Gastroesophageal sphincter (tissue), 3 donors: ENCODE data around the gene FBXO5.

Experiments
- POLR2AphosphoS5 ChIP-seq: sonication (generic); formaldehyde crosslinking; IDR thresholded peaks from one replicate; pipeline ENCODE4 v1.6.1; 2017; ENCODE audit warnings: antibody characterized with exemption
- TF ChIP-seq, protein P1 (sequence below), 4 experiments: fragments of 200-600 bp in 2 of 4; fragments of 450-650 bp in 2 of 4; sonication (generic) in 1 of 4; IDR thresholded peaks; one replicate each; pipeline ENCODE4 v1.5.1; 2017 to 2019; ENCODE audit warnings: antibody characterized with exemption in 4 of 4, mild to moderate bottlenecking in 2 of 4, moderate library complexity in 2 of 4

- no peak for TF ChIP-seq POLR2AphosphoS5
- TF ChIP-seq, protein P1, sequence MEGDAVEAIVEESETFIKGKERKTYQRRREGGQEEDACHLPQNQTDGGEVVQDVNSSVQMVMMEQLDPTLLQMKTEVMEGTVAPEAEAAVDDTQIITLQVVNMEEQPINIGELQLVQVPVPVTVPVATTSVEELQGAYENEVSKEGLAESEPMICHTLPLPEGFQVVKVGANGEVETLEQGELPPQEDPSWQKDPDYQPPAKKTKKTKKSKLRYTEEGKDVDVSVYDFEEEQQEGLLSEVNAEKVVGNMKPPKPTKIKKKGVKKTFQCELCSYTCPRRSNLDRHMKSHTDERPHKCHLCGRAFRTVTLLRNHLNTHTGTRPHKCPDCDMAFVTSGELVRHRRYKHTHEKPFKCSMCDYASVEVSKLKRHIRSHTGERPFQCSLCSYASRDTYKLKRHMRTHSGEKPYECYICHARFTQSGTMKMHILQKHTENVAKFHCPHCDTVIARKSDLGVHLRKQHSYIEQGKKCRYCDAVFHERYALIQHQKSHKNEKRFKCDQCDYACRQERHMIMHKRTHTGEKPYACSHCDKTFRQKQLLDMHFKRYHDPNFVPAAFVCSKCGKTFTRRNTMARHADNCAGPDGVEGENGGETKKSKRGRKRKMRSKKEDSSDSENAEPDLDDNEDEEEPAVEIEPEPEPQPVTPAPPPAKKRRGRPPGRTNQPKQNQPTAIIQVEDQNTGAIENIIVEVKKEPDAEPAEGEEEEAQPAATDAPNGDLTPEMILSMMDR (IDR thresholded peaks at IDR 0.05) = no peak
Observed at GRCh38 chr6:152993847-152994246, 11.0 kb upstream of the FBXO5 start.
